Fibroblast of pulmonary artery (primary cell): ENCODE data around the gene CACNA1C.
"Not testable (repeated sequence)": the region's sequence is repeated elsewhere in the genome, so short reads cannot be mapped to it uniquely, and the experiment has no call there.

Source experiments
- DNase-seq: peaks from one replicate; pipeline ENCODE4 v3.0.0-alpha.2; 2010; ENCODE audit warnings: low read depth
- H3K4me3 ChIP-seq: replicated peaks from 2 replicates; pipeline ENCODE4 v1.5.1; 2011; ENCODE audit warnings: low read depth, mild to moderate bottlenecking, control low read depth, low read length, moderate library complexity
- TF ChIP-seq, protein P1 (sequence below): IDR thresholded peaks from 2 replicates; pipeline ENCODE4 v1.5.1; 2011; ENCODE audit warnings: mild to moderate bottlenecking, control low read depth, low read length, inconsistent platforms; ENCODE audit errors: missing control alignments

The CACNA1C gene

GRCh38 chr12:2099595-2099994 is 46.8 kb downstream of the CACNA1C start:
- H3K4me3 ChIP-seq, result no peak overlapping the region
- no peak for DNase-seq
- TF ChIP-seq, protein P1, sequence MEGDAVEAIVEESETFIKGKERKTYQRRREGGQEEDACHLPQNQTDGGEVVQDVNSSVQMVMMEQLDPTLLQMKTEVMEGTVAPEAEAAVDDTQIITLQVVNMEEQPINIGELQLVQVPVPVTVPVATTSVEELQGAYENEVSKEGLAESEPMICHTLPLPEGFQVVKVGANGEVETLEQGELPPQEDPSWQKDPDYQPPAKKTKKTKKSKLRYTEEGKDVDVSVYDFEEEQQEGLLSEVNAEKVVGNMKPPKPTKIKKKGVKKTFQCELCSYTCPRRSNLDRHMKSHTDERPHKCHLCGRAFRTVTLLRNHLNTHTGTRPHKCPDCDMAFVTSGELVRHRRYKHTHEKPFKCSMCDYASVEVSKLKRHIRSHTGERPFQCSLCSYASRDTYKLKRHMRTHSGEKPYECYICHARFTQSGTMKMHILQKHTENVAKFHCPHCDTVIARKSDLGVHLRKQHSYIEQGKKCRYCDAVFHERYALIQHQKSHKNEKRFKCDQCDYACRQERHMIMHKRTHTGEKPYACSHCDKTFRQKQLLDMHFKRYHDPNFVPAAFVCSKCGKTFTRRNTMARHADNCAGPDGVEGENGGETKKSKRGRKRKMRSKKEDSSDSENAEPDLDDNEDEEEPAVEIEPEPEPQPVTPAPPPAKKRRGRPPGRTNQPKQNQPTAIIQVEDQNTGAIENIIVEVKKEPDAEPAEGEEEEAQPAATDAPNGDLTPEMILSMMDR, result no peak

DNA sequence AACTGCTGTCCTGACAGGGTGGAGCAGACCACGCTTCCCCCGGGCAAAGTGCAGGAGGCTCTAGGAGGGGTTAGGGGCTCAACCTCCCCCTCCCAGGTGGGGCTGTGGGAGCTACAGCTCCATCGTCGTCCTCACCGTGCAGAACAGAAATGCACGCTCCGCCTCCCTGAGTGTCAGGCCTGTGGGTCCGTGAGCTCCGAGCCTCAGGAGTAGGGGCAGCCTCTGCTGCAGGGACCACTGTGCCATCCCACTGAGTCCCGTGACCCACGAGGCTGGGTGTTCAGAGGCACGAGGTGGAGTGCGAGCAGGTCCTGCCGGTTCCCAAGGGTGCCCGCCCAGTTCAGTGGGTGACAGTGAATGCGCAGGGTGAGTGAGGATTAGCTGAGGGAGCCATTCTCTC is 48.6 kb downstream of the CACNA1C start:
- TF ChIP-seq, protein P1, result no peak
- no peak overlapping the region for H3K4me3 ChIP-seq
- no peak for DNase-seq

DNA sequence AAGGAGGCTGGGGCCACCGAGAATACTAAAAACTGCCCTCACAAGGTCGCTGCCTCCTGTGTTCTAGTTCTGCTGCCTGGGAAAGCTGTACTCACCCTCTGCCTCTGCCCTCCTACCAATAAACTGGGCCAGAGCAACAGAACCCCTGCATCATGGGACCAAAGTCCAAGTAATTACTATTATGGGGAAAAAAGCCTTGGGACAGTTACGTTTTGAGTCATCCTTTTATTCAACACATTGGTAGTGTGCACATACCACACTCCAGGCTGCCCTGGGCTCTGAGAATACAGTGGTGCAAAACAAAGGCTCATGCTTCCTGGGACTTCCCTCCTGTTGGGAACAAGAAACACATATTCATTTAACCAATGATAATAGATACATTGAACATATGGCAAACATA is 49.0 kb downstream of the CACNA1C start:
- no peak for DNase-seq
- no peak overlapping the region for H3K4me3 ChIP-seq
- TF ChIP-seq, protein P1, result no peak

- not testable (repeated sequence) for H3K4me3 ChIP-seq, DNase-seq
Measured at GRCh38 chr12:2102736-2103135, 49.9 kb downstream of the CACNA1C start.

- DNase-seq, H3K4me3 ChIP-seq: not testable (repeated sequence)
Measured at GRCh38 chr12:2105387-2105786, 52.6 kb downstream of the CACNA1C start.

GRCh38 chr12:2108166-2108565 is 55.4 kb downstream of the CACNA1C start:
- DNase-seq, result no peak
- H3K4me3 ChIP-seq, result no peak overlapping the region
- TF ChIP-seq, protein P1, result no peak

GRCh38 chr12:2108975-2109671 is 56.3 kb downstream of the CACNA1C start:
- TF ChIP-seq, protein P1, result no peak
- H3K4me3 ChIP-seq, result no peak overlapping the region
- DNase-seq, result no peak

DNA sequence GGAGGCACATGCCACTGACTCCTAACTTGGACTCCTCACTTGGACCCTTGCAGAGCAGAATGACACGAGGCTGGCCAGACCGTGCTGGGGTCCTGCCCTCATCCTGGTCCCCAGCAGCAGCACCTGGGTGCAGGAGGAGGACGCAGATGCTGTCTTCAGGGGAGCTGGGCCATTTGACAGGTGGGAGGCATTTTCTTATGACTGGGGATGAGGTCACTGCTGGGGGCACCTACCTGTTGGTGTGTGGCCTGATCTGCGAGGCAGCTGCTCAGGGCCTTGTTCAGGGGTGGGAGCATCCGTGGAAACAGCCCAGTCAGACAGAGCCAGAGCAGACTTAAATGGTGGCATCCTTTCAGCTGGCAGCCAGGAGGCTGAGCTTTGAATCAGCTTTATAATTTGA is 57.3 kb downstream of the CACNA1C start:
- H3K4me3 ChIP-seq, result no peak overlapping the region
- DNase-seq, result no peak
- TF ChIP-seq, protein P1, result no peak
